Progenitor cell of endocrine pancreas (in vitro differentiated cells): ENCODE results near the gene BRME1. TPM values are rescaled to one million over a fixed set of nuclear protein-coding genes. Genes with fewer than 3 reads are reported as not detected.

Experiments used
- DNase-seq: peaks from one replicate; pipeline ENCODE4 v3.0.0; 2021; ENCODE audit warnings: low spot score; ENCODE audit not compliant: unreplicated experiment
- H3K27ac Mint-ChIP-seq: 2 replicates; pipeline ENCODE4 v1.8.0; 2021; ENCODE audit warnings: mild to moderate bottlenecking, moderate library complexity, mixed read lengths
- H3K27me3 Mint-ChIP-seq: 2 replicates; pipeline ENCODE4 v1.8.0; 2021; ENCODE audit warnings: mixed read lengths
- H3K36me3 Mint-ChIP-seq: 2 replicates; pipeline ENCODE4 v1.8.0; 2022; ENCODE audit warnings: mixed read lengths; ENCODE audit not compliant: insufficient read depth
- H3K4me1 Mint-ChIP-seq: 2 replicates; pipeline ENCODE4 v1.8.0; 2021; ENCODE audit warnings: low read depth, mixed read lengths
- H3K4me3 Mint-ChIP-seq: 2 replicates; pipeline ENCODE4 v1.8.0; 2021; ENCODE audit warnings: low read depth, mild to moderate bottlenecking, moderate library complexity, mixed read lengths
- H3K9me3 Mint-ChIP-seq: 2 replicates; pipeline ENCODE4 v1.8.0; 2021; ENCODE audit warnings: low read depth, mixed read lengths
- CTCF ChIP-seq: fragments of 200-600 bp; sonication (generic); IDR thresholded peaks from one replicate; pipeline ENCODE4 v1.5.0; 2021; ENCODE audit warnings: antibody characterized with exemption, mild to moderate bottlenecking; ENCODE audit not compliant: unreplicated experiment
- total RNA-seq: library from RNA; stranded (reverse); gene quantifications from 2 replicates; pipeline ENCODE4 v1.2.1, GENCODE V29; 2021

BRME1 gene
- total RNA-seq, 1 donor from 2014 or later = 6.1 TPM

DNA sequence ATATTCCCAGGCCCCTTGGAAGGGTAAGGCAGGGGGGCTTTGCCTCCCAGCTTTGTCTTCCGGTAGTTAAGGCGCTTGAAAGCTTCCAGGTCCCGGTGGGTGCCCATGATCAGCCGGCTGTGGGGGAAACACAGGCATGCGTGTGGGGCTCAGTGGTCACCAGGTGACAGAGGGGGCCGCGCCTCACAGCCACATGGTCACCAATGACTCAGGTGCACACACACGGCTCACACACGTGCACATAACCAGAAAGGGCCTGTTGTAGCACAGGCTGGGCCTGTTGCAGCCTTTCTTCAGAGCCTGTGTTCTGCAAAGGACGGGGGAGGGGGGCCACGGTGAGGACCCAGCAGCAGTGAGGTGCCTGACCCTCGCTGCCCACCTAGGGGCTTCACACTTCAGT lies 23.1 kb downstream of the BRME1 start:
- H3K9me3 Mint-ChIP-seq = no peaks in the 10 kb centered on the region
- no peaks in the 10 kb centered on the region for H3K27me3 Mint-ChIP-seq
- TF ChIP-seq CTCF = no peak
- no peak overlapping the region for H3K27ac Mint-ChIP-seq
- no peaks in the 10 kb centered on the region for H3K36me3 Mint-ChIP-seq
- H3K4me3 Mint-ChIP-seq = no peak overlapping the region
- H3K4me1 Mint-ChIP-seq = peaks cover 3% of the 10 kb centered on the region
- DNase-seq = no peak

DNA sequence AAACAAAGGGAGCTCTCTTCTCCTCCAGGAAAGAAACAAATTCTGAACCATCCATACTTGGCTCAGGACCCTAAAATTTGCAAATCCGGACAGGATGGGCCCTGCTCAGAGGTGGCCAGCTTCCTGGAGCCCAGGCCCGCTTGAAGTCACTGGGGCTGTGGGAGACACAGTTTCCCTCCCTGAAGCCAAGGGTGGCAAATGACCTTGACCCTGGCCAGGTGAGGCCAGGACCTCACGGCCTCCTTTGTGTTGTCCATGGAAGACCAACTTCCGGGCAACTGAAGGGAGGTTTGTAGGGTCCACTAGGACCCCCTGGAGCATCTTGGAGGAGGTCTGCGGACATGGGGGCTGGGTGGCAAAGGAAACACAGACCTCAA lies 23.5 kb downstream of the BRME1 start:
- Mint-ChIP-seq H3K27me3 (no peaks in the 10 kb centered on the region), H3K36me3 (no peaks in the 10 kb centered on the region), H3K4me1 (peaks cover 3% of the 10 kb centered on the region), H3K27ac (peak overlapping the region; percentile 10), H3K9me3 (no peaks in the 10 kb centered on the region), H3K4me3 (no peak overlapping the region)
- DNase-seq = no peak
- TF ChIP-seq CTCF = no peak

- Mint-ChIP-seq H3K27ac (peak overlapping the region; percentile 16), H3K27me3 (no peaks in the 10 kb centered on the region), H3K9me3 (no peaks in the 10 kb centered on the region), H3K4me1 (peaks cover 3% of the 10 kb centered on the region), H3K36me3 (no peaks in the 10 kb centered on the region), H3K4me3 (no peak overlapping the region)
- DNase-seq = no peak
- TF ChIP-seq CTCF = no peak
These were observed 24.1 kb downstream of the BRME1 start for GRCh38 chr19:13881692-13882418.

DNA sequence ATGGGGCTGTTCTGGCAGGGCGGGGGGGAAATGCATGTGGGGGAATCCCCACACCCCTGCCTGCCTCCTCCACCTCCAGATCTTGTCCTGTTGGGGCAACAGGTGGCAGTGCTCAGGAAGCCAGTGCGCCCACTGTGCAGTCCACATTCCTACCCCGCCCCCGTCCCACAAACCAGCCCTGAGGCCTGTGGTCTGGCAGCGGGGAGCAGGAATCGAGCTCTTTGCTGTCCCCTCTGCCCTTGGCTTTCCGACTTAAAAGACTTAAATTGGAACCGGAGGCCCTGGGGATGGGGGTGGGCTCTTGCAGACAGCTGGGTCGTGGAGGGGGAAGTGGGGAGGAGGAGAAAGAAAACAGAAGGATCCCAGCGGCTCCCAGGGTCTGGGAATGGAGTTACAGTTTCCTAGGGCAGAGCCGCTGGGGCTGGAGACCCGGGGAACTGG lies 24.6 kb downstream of the BRME1 start:
- Mint-ChIP-seq H3K4me3 (no peak overlapping the region), H3K27ac (no peak overlapping the region), H3K36me3 (no peaks in the 10 kb centered on the region), H3K4me1 (peaks cover 3% of the 10 kb centered on the region), H3K9me3 (no peaks in the 10 kb centered on the region), H3K27me3 (no peaks in the 10 kb centered on the region)
- DNase-seq = no peak
- TF ChIP-seq CTCF = no peak

- peaks cover 3% of the 10 kb centered on the region for H3K4me1 Mint-ChIP-seq
- DNase-seq = peak; percentile 97
- no peak overlapping the region for H3K4me3 Mint-ChIP-seq
- H3K27me3 Mint-ChIP-seq = no peaks in the 10 kb centered on the region
- H3K36me3 Mint-ChIP-seq = no peaks in the 10 kb centered on the region
- peak; percentile 99 for TF ChIP-seq CTCF
- peak overlapping the region; percentile 45 for H3K27ac Mint-ChIP-seq
- no peaks in the 10 kb centered on the region for H3K9me3 Mint-ChIP-seq
These were observed 25.6 kb downstream of the BRME1 start for GRCh38 chr19:13880059-13881043.
